HG03025 (cell line): ENCODE results near the gene BABAM2.
"Not testable (repeated sequence)": the region's sequence is repeated elsewhere in the genome, so short reads cannot be mapped to it uniquely, and the experiment has no call there.

Experiments used
- ATAC-seq: cut with Tn5 transposase; IDR thresholded peaks from one replicate; pipeline ENCODE4 v1.9.1; 2021; ENCODE audit warnings: mild to moderate bottlenecking, moderate library complexity; ENCODE audit not compliant: unreplicated experiment, low FRiP score

BABAM2 gene

GRCh38 chr2:27875089-27875881 is 15.2 kb upstream of the BABAM2 start:
- no peak for ATAC-seq

GRCh38 chr2:27878825-27879224 is 11.7 kb upstream of the BABAM2 start:
- ATAC-seq, result no peak

- not testable (repeated sequence) for ATAC-seq
Observed at GRCh38 chr2:27881815-27882583, 8.5 kb upstream of the BABAM2 start.

GRCh38 chr2:27882584-27882922 is 8.0 kb upstream of the BABAM2 start:
- ATAC-seq, result not testable (repeated sequence)

- no peak for ATAC-seq
Observed at GRCh38 chr2:27884601-27885000, 5.9 kb upstream of the BABAM2 start.

GRCh38 chr2:27885234-27885633 is 5.3 kb upstream of the BABAM2 start:
- ATAC-seq, result no peak

GRCh38 chr2:27885661-27886060 is 4.9 kb upstream of the BABAM2 start:
- ATAC-seq, result no peak

GRCh38 chr2:27886322-27886721 is 4.2 kb upstream of the BABAM2 start:
- no peak for ATAC-seq

- no peak for ATAC-seq
Observed at GRCh38 chr2:27887111-27887510, 3.4 kb upstream of the BABAM2 start.

- no peak for ATAC-seq
Observed at GRCh38 chr2:27887830-27888229, 2.7 kb upstream of the BABAM2 start.

DNA sequence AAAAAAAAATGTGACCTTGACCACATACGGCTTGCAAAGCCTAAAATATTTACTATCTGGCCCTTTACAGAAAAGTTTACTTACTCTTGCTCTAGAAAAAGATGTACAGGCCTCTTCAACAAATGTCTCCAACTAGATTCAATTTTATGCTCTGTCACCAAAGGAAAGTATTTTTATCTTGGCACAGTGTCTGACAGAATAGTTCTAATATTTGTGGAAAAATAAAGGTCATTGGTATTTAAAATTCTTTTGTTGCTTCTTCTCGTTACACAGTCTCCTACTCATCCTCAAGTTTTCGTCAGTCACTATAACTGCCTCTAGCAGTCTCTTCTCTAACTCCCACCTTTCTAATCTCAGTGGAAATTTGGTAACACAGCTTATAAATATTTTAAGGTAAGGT is 1.7 kb upstream of the BABAM2 start:
- no peak for ATAC-seq

DNA sequence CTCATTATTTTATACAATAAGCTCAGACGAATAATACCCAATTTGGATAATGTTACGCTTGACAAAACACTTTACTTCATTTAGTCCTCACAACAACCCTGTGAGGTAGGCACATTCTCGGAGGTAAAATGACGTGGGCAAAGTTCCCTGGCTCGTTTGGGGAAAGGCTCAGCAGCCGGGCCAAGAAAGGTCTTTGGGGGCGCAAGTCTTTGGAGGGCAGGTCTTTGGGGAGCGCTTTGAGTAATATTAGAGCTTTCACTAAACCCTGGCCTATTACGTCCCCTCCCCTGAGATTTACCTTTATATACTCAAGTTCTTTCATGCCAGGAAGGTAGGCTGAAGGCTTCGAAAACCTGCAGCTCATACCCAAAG is 769 bp upstream of the BABAM2 start:
- ATAC-seq, result no peak

- peak; percentile 3 for ATAC-seq
Observed at GRCh38 chr2:27890924-27891672, 569 bp downstream of the BABAM2 start.

- no peak for ATAC-seq
Observed at GRCh38 chr2:27891673-27892105, 1.2 kb downstream of the BABAM2 start.

DNA sequence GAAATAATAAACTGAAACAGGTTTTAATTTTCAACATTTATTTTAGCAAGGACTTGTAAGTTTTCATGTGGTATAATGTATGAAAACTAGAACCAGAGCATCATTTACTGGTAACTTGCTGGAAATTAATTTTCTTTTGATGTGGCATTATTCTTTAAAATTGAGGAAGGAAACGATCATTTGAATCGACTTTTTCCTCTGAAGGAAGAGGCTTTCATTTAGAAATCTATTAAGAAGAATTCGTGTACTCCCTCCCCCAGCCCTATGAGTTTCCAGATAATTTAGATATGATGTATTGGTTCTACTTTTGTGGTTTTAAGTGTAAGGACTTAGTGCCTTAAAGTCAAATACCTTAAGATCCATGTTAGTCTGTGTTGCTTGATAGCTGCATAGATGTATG is 2.5 kb downstream of the BABAM2 start:
- no peak for ATAC-seq

- no peak for ATAC-seq
Observed at GRCh38 chr2:27897717-27898116, 7.2 kb downstream of the BABAM2 start.

DNA sequence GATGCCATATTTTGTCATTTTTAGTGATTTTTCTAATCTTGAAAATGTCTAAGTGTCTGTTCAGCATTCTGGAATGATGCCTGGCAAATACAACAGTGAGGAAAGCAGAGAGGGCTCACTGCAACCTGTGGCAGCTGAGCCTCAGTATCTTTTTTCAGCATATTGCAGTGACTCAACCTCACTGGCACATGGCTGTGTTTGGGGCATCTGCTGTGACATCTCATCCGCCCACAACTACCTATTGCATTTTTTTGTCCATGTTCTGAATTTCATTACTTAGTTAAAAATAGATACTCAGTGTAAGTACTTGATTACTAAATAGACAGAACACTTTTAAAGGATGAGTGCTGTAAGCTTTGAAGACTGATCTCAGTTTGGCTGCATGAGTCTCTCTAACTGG is 10.7 kb downstream of the BABAM2 start:
- no peak for ATAC-seq

DNA sequence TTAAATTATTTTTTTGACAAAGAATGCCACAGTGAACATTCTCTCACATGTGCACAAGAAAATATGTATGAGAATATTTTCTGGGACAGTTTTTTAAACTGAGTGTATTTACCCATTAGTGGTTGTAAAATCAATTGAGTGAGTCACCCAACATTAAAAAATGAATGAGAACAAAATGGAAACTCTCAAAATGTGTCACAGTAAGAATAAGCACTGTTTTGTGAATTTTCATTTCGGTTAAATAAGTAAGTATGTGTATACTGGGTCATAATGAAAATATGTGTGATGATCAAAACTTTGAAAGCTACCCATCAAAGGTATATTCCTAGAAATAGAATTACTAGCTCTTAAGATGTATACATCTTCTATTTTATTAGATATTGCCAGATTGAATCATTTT is 11.6 kb downstream of the BABAM2 start:
- ATAC-seq, result no peak

DNA sequence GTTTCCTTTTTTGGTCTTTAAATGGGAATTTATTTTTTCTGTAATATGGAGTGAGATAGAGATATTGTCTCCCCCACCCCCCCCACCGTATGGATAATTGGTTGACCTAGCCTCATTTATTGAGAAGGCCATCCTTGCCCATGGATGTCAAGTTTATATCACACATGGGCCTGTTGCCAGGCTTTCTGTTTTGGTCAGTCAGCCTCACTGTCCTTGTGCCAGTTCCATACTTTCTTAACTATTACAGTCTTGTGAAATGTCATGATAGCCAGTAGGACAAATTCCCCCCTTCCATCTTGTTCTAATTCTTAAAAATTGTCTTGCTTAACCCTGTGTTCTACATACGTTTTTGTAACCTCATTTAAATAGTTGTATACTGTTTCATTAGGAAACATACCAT is 12.5 kb downstream of the BABAM2 start:
- no peak for ATAC-seq

DNA sequence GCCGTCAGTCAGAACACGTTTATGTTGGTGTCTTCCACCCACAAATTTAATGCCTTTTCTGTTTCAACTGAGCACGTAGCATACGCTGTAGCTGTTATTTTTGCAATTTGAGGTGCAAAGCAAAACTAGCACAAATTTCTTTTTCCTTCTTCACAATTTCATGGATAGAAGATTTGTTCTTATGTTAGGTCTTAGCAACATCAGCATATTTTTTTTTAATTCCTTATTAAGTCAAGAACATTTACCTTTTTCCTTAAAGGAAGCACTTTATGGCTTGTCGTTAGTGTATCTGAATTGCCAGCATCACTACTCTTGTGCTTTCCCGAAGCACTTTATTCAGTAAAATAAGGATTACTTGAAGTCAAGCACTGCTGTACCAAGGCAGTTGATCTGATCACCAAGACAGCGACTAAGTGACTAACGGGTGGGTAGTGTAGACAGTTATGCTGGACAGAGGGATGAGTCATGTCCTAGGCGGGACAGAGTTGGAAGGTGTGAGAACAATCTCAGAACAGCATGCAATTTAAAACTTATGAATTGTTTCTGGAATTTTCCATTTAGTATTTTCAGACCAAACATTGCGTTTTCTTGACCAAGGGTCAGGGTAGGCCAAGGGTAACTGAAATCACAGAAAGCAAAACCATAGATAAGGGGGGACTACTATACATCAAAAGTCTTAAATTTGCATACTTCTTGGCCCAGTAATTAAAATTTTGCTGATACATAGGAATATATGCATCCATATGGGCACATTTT is 13.3 kb downstream of the BABAM2 start:
- ATAC-seq, result no peak

GRCh38 chr2:27904405-27904665 is 13.8 kb downstream of the BABAM2 start:
- ATAC-seq, result no peak
